ENCODE results near the gene GRWD1.

Gene GRWD1

DNA sequence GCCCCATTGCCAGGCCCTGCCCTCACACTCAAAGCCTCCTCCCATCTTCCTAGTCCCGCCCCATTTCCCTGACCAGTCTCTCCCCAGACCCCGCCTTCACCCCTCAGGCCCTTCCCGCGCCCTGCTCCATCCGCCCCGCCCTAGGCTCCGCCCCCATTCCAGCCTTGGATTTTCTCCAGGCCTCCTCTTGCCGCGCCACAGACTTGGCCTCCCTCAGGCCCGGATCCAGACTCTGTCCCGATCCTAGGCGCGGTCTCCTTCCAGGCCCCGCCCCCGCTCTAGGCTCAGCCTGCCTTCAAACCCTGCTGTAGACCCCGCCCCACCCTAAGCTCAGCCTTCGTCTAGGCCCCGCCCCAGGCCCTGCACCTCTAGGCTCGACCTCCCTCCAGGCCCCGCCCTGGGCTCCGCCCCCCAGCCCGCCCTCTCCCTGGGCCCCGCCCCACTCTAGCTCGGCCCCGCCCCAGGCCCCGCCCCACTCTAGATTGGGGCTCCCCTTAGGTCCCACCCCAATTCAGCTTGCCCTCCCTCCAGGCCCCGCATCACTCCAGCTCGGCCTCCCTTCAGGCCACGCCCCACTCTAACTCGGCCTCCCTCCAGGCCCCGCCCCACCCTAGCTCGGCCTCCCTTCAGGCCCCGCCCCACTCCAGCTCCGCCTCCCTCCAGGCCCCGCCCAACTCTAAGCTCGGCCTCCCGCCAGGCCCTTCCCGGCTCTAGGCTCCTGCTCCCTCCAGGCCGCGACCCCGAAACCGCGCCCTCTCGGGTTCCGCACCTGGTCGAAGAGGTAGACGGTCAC lies 47.3 kb downstream of the GRWD1 start:
- Histone ChIP-seq H3K9ac (peak overlapping the region; percentile 81), H3K9me3 (no peaks in the 10 kb centered on the region), H3K4me3 (peak overlapping the region; percentile 72), H4K20me1 (peaks cover 29% of the 10 kb centered on the region), H3K36me3 (no peaks in the 10 kb centered on the region), H3K27ac (peak overlapping the region; percentile 69), H3K4me2 (peak overlapping the region; percentile 97), H3K4me1 (peaks cover 75% of the 10 kb centered on the region), H3K27me3 (peaks cover 47% of the 10 kb centered on the region)
- no peak for TF ChIP-seq Cebpa-rat (IDR thresholded peaks at IDR 0.05)

DNA sequence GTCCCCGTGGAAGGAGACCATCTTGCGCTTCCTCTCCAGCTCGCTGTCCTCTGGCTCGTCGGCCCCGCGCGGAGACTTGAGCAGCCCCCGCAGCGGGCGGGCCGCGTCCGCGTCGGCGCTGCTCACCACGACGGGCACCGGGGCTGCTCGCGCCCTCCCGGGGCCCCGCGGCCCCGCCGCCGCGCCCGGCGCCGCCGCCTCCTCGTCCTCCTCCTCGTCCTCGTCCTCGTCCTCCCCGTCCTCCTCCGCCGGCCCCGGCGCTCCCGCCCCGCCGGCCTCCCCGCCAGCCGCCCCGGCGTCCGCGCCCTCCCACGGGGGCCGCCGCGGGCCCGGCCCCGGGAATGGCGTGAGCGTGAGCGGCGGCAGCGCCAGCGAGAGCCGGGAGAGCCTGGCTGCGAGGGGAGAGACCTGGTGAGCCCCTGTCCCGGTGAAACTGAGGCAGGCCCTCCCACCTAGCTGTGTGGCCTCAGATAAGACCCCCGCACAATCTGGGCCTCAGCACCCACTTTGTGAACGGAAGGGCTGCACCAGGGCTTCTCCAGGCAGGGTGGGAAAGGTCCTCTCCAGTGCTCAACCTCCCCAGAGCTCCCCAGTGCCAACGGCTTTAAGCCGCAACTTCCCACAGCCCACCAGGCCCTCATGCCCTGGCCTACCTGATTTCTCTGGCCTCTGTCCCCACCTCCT lies 48.1 kb downstream of the GRWD1 start:
- TF ChIP-seq Cebpa-rat (IDR thresholded peaks at IDR 0.05), result no peak
- peak overlapping the region; percentile 97 for H3K4me2 ChIP-seq
- peaks cover 54% of the 10 kb centered on the region for H3K27me3 ChIP-seq
- peaks cover 81% of the 10 kb centered on the region for H3K4me1 ChIP-seq
- peak overlapping the region; percentile 72 for H3K4me3 ChIP-seq
- H3K27ac ChIP-seq, result peak overlapping the region; percentile 69
- no peaks in the 10 kb centered on the region for H3K36me3 ChIP-seq
- peak overlapping the region; percentile 81 for H3K9ac ChIP-seq
- H3K9me3 ChIP-seq, result no peaks in the 10 kb centered on the region
- H4K20me1 ChIP-seq, result peaks cover 32% of the 10 kb centered on the region

DNA sequence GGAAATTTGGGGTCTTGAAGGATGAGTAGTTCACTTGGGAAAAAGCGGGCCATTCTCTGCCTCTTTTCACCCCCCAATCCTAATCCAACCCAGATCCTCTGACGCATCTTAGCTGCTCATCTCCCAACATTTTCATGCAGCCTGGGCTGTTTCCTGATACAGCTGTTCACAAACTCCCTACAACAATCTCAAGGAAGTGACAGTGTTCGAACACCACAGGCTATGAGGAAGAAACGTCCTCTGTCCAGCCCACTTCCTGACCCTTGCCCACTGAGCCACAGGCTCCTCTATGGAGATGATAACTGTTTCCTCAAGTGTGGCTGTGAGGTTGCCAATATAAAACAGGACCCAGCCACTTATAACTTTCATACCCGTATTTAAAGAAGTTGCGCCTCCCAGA lies 49.6 kb downstream of the GRWD1 start:
- Histone ChIP-seq H3K9ac (no peak overlapping the region), H3K9me3 (no peaks in the 10 kb centered on the region), H3K4me2 (peak overlapping the region; percentile 49), H3K36me3 (no peaks in the 10 kb centered on the region), H3K27me3 (peaks cover 69% of the 10 kb centered on the region), H3K4me3 (no peak overlapping the region), H4K20me1 (peaks cover 32% of the 10 kb centered on the region), H3K4me1 (peaks cover 69% of the 10 kb centered on the region), H3K27ac (no peak overlapping the region)
- TF ChIP-seq Cebpa-rat (IDR thresholded peaks at IDR 0.05), result no peak

DNA sequence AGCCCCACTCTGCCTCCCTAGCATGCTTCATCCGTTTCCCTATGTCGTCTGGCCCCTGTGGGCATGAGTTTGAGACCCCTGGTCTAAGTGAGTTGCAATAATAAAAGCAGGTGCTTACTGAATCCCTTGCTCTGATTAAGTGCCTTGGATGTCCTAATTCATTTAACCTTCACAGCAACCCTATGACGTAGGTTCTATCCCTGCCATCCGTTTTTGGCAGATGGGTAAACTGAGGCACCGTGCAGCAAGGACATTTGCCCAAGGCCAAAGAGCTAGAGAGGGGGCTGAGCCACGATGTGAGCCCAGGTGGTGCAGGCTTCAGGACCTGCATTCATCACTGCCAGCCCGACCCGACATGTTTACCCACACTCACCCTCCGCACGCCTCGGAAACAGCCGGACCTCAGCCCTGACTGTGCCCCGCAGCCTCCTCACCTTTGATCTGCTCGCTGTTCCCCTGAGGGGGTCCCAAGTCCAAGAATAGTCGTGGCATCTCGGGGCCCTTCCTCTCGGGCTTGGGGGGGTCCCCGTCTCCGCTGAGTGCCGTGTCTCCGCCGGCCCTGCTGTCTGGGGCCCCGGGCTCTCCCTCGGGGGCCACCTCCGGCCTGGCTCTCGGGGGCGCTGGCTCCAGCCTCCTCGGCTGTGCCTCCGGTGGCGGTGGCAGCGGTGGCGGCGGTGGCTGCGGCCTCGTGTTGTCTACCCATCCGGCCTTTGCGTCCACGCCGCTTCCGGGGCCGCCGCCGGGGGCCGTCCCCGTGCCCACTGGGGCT lies 51.4 kb downstream of the GRWD1 start:
- Histone ChIP-seq H4K20me1 (peaks cover 32% of the 10 kb centered on the region), H3K9me3 (no peaks in the 10 kb centered on the region), H3K4me1 (peaks cover 68% of the 10 kb centered on the region), H3K4me2 (peak overlapping the region; percentile 63), H3K27ac (no peak overlapping the region), H3K4me3 (peak overlapping the region; percentile 26), H3K36me3 (no peaks in the 10 kb centered on the region), H3K27me3 (peaks cover 75% of the 10 kb centered on the region), H3K9ac (no peak overlapping the region)
- TF ChIP-seq Cebpa-rat (IDR thresholded peaks at IDR 0.05), result no peak

DNA sequence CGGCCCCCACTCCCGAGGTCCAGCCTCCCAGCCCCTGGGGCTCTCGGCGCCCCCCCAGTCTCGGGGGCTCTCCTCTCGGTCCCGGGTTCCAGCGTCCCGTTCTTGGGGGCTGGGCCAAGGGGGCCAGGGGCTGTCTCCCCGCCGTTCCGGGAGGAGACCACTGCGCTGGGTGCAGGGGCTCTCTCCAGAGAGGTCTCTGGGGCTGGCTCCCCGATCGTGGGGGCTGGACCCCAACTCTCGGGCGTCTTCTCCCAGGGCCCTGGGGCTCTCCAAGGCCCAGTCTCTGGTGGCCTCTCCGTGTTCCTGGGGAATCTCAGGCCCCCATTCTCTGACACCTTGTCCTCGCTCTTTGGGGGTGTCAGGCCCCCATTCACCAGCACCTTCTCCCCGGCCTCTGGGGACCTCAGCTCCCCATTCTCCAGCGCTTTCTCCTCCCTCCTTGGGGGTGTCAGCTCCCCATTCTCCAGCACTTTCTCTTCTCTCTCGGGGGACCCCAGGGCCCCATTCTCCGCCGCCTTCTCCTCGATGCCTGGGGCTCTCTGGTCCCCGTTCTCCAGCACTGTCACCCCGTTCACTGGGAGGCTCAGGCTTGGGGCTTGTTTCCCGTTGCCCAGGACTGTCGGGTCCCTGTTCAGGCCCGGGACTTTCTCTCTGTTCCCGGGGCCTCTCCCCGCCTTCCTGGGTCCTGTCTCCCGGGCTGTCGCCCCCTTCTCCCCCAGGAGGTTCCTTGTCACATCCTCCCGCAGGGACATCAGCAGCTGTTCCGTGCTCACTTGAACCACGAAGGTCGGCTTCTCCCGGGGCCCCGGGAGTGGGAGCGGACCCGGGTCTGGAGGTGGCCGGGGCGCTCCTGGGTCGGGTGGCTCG lies 52.2 kb downstream of the GRWD1 start:
- H3K9ac ChIP-seq, result no peak overlapping the region
- no peaks in the 10 kb centered on the region for H3K36me3 ChIP-seq
- H3K4me2 ChIP-seq, result peak overlapping the region; percentile 63
- no peaks in the 10 kb centered on the region for H3K9me3 ChIP-seq
- no peak overlapping the region for H3K27ac ChIP-seq
- peak overlapping the region; percentile 26 for H3K4me3 ChIP-seq
- no peak for TF ChIP-seq Cebpa-rat (IDR thresholded peaks at IDR 0.05)
- peaks cover 70% of the 10 kb centered on the region for H3K4me1 ChIP-seq
- H4K20me1 ChIP-seq, result peaks cover 32% of the 10 kb centered on the region
- peaks cover 75% of the 10 kb centered on the region for H3K27me3 ChIP-seq

DNA sequence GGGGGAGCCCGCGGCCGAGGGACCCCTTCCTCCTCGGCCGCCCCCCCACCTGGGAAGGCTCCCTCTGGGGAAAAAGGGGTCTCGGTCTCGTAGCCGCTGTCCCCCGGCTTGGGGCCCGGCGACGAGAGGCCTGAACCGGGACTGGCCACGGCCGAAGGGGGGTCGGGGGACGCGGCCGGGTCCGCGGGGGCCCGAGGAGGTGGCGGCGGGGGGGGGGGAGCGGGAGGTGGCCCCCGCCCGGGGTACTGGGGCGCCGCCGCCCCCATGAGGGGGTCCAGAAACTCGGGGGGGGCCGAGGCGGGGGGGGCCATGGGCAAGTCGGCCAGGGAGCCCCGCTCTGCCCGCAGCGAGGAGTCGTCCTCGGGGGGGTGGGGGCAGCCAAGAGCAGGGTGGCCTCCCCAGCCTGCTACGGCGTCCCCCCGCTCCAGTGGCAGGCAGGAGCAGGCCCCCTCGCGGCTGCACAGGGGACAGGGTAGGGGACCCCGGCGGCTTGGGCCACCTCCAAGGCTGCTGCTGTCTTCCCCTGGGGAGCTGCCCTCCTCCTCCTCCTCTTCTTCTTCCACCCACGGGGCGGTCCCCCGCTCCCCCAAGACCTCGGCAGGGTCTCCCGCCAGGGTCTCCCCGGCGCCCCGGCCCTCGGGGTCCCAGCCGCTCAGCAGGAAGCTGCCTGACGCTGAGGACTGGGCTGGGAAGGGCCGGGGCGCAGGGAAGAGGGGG lies 53.0 kb downstream of the GRWD1 start:
- H3K36me3 ChIP-seq, result no peaks in the 10 kb centered on the region
- H3K4me1 ChIP-seq, result peaks cover 76% of the 10 kb centered on the region
- TF ChIP-seq Cebpa-rat (IDR thresholded peaks at IDR 0.05), result no peak
- peak overlapping the region; percentile 63 for H3K4me2 ChIP-seq
- no peak overlapping the region for H3K9ac ChIP-seq
- peaks cover 71% of the 10 kb centered on the region for H3K27me3 ChIP-seq
- H3K4me3 ChIP-seq, result 0 out of 2 replicates have a peak overlapping the region, but pooled peaks have one; percentile 26
- peaks cover 32% of the 10 kb centered on the region for H4K20me1 ChIP-seq
- no peaks in the 10 kb centered on the region for H3K9me3 ChIP-seq
- H3K27ac ChIP-seq, result no peak overlapping the region

DNA sequence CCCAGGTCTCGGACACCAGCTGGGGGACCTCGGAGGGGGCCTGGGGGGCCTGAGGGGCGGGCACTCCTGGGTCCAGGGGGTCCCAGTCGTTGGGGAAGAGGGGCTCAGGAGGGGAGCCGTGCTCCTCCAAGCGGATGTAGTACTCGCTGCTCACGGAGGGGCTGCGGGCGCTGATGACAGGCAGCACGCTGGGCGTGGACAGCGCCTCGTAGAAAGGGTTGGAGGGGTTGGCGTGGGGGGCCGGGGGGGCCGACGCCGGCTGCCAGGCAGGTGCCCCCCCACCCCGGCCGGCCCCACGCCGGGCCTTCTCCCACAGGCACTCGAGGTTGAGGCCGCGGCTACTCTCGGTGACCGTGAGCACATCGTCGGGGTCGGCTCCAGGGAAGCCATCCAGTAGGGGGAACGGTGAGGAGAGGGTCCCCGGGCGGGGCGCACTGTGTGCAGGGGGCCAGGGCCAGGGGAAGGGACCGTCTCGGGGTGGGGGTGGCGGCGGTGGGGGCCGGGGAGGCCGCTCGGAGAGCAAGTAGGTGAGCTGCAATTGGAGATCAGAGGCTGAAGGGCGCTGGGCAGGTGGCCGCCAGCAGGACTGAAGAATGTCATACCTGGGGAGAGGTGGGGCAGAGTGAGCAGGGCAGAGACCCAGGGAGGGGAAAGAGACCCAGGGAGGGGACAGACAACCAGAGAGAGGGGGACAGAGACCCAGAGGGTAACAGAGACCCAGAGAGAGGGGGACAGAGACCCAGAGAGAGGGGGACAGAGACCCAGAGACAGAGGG lies 53.7 kb downstream of the GRWD1 start:
- Histone ChIP-seq H4K20me1 (peaks cover 25% of the 10 kb centered on the region), H3K9ac (no peak overlapping the region), H3K4me3 (no peak overlapping the region), H3K27ac (no peak overlapping the region), H3K4me2 (no peak overlapping the region), H3K36me3 (no peaks in the 10 kb centered on the region), H3K27me3 (peaks cover 64% of the 10 kb centered on the region), H3K4me1 (peaks cover 74% of the 10 kb centered on the region), H3K9me3 (no peaks in the 10 kb centered on the region)
- no peak for TF ChIP-seq Cebpa-rat (IDR thresholded peaks at IDR 0.05)

DNA sequence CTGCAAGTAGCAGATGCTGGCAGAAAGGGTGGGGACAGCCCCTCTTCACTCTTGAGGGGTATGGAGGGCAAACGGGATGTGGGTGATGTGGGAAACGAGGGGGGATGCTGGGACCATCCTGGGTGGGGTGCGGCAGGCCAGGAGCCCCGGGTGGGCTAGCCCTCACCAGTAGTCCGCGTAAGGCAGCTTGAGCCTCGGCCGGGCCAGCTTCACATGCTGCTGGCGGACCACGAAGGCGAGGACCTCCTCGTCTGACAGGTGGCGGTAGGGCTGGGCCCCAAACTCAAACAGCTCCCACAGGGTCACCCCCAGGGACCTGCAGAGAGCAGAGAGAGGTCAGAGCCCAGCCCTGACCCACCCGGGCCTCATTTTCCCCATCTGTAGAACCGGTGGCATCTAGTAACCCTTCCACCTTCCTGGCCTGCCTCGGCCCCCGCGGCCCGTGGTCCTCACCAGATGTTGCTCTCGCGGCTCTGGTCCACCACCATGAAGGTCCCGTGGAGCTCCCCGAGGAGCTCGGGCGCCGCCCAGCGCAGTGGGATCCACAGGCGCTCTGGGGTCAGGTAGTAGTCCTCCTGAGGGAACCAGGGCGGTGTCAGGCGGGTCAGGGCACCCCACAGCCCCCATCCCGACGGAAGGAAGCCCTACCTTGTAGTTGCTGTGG lies 55.2 kb downstream of the GRWD1 start:
- peak overlapping the region; percentile 93 for H3K4me2 ChIP-seq
- H3K4me3 ChIP-seq, result peak overlapping the region; percentile 56
- 0 out of 2 replicates have a peak overlapping the region, but pooled peaks have one; percentile 41 for H3K9ac ChIP-seq
- H3K4me1 ChIP-seq, result peaks cover 62% of the 10 kb centered on the region
- no peaks in the 10 kb centered on the region for H3K9me3 ChIP-seq
- H3K27ac ChIP-seq, result peak overlapping the region; percentile 63
- H3K36me3 ChIP-seq, result no peaks in the 10 kb centered on the region
- H4K20me1 ChIP-seq, result peaks cover 22% of the 10 kb centered on the region
- peaks cover 49% of the 10 kb centered on the region for H3K27me3 ChIP-seq
- TF ChIP-seq Cebpa-rat (IDR thresholded peaks at IDR 0.05), result no peak

Measured in BLaER1 (cell line).